Hepatocyte (in vitro differentiated cells): ENCODE measurements around the gene MYO1H. TPM values are rescaled to one million over a fixed set of nuclear protein-coding genes. Genes with fewer than 3 reads are reported as not detected.
"Not testable (repeated sequence)": the region's sequence is repeated elsewhere in the genome, so short reads cannot be mapped to it uniquely, and the experiment has no call there.

Experiments
- DNase-seq: peaks from one replicate; pipeline ENCODE4 v3.0.0-alpha.2; 2016; ENCODE audit warnings: low spot score
- H2AFZ ChIP-seq: fragments of 200-600 bp; sonication (generic); 2 replicates; pipeline ENCODE4 v1.6.0; 2016; ENCODE audit warnings: antibody characterized with exemption, mild to moderate bottlenecking
- H3K27ac ChIP-seq: fragments of 200-600 bp; sonication (generic); 2 replicates; pipeline ENCODE4 v1.5.1; 2016; ENCODE audit warnings: mild to moderate bottlenecking
- H3K27me3 ChIP-seq: fragments of 200-600 bp; sonication (generic); 2 replicates; pipeline ENCODE4 v1.6.1; 2016
- H3K36me3 ChIP-seq: fragments of 200-600 bp; sonication (generic); replicated peaks from 2 replicates; pipeline ENCODE4 v1.5.1; 2016; ENCODE audit warnings: low read depth; ENCODE audit not compliant: insufficient read depth
- H3K4me1 ChIP-seq: fragments of 200-600 bp; sonication (generic); 2 replicates; pipeline ENCODE4 v1.5.1; 2016; ENCODE audit warnings: mild to moderate bottlenecking, moderate library complexity; ENCODE audit not compliant: insufficient read depth
- H3K4me2 ChIP-seq: fragments of 200-600 bp; sonication (generic); 2 replicates; pipeline ENCODE4 v1.6.0; 2016
- H3K4me3 ChIP-seq: fragments of 200-600 bp; sonication (generic); 2 replicates; pipeline ENCODE4 v1.5.1; 2016; ENCODE audit warnings: mild to moderate bottlenecking
- H3K79me2 ChIP-seq: fragments of 200-600 bp; sonication (generic); 2 replicates; pipeline ENCODE4 v1.6.0; 2017; ENCODE audit warnings: mild to moderate bottlenecking
- H3K9me2 ChIP-seq: fragments of 200-600 bp; sonication (generic); replicated peaks from 2 replicates; pipeline ENCODE4 v1.6.0; 2017; ENCODE audit warnings: mild to moderate bottlenecking; ENCODE audit not compliant: insufficient read depth
- H3K9me3 ChIP-seq: fragments of 200-600 bp; sonication (generic); 2 replicates; pipeline ENCODE4 v1.5.1; 2016; ENCODE audit warnings: low read depth, mild to moderate bottlenecking
- H4K20me1 ChIP-seq: fragments of 200-600 bp; sonication (generic); 2 replicates; pipeline ENCODE4 v1.6.0; 2016; ENCODE audit warnings: mild to moderate bottlenecking; ENCODE audit not compliant: insufficient read depth, poor library complexity, severe bottlenecking
- CTCF ChIP-seq: fragments of 200-600 bp; sonication (generic); IDR thresholded peaks from 2 replicates; pipeline ENCODE4 v1.5.1; 2016; ENCODE audit warnings: antibody characterized with exemption, mild to moderate bottlenecking; ENCODE audit not compliant: poor library complexity
- EZH2 ChIP-seq: fragments of 200-600 bp; sonication (generic); IDR thresholded peaks from 2 replicates; pipeline ENCODE4 v1.6.1; 2016; ENCODE audit warnings: antibody characterized with exemption, mild to moderate bottlenecking, borderline replicate concordance
- EZH2phosphoT487 ChIP-seq: fragments of 200-600 bp; sonication (generic); IDR thresholded peaks from one replicate; pipeline ENCODE4 v1.6.1; 2018; ENCODE audit warnings: antibody characterized with exemption, mild to moderate bottlenecking, low read depth, moderate library complexity; ENCODE audit not compliant: unreplicated experiment, severe bottlenecking
- WGBS: methylation state at CpG from one replicate; pipeline ENCODE4 v1.1.6; 2016; ENCODE audit warnings: low lambda C conversion rate; ENCODE audit errors: missing lambda C conversion rate; 5-methylcytosine and 5-hydroxymethylcytosine counted together
- polyA plus RNA-seq: library from polyadenylated mRNA; unstranded; fragments of >200 nt; fragmentation: Nextera tagmentation; extraction: Ambion mirVana; gene quantifications from 2 replicates; pipeline ENCODE4 v1.2.1, GENCODE V29; 2016
- total RNA-seq: library from RNA; depleted of rRNA; stranded (reverse); fragments of >200 nt; gene quantifications from 2 replicates; pipeline ENCODE4 v1.2.3, GENCODE V29; 2014

Gene MYO1H
- total and polyA plus RNA-seq, 2 experiments from 2014 or later: not detected

- Histone ChIP-seq H3K79me2 (no peaks in the 10 kb centered on the region), H3K4me1 (no peaks in the 10 kb centered on the region), H3K4me2 (no peak overlapping the region), H3K36me3 (no peaks in the 10 kb centered on the region), H3K4me3 (no peak overlapping the region), H3K27me3 (no peaks in the 10 kb centered on the region), H3K27ac (no peak overlapping the region), H3K9me2 (no peaks in the 10 kb centered on the region), H3K9me3 (no peaks in the 10 kb centered on the region), H4K20me1 (no peaks in the 10 kb centered on the region), H2AFZ (no peak overlapping the region)
- WGBS: 92% methylated on average over 9 of the region's 9 CpGs
- no peak for DNase-seq
- no peak for TF ChIP-seq CTCF
- TF ChIP-seq EZH2: no peak
- TF ChIP-seq EZH2phosphoT487: no peak
These were observed 75.7 kb downstream of the MYO1H start for GRCh38 chr12:109423392-109423791.

- Histone ChIP-seq H3K9me3 (no peaks in the 10 kb centered on the region), H3K4me1 (no peaks in the 10 kb centered on the region), H3K27ac (no peak overlapping the region), H3K9me2 (no peaks in the 10 kb centered on the region), H3K4me3 (no peak overlapping the region), H3K27me3 (no peaks in the 10 kb centered on the region), H3K4me2 (no peak overlapping the region), H4K20me1 (no peaks in the 10 kb centered on the region), H3K36me3 (no peaks in the 10 kb centered on the region), H3K79me2 (no peaks in the 10 kb centered on the region), H2AFZ (no peak overlapping the region)
- TF ChIP-seq EZH2phosphoT487: no peak
- peak; percentile 93 for TF ChIP-seq CTCF
- TF ChIP-seq EZH2: no peak
- peak; percentile 87 for DNase-seq
- WGBS: 22% methylated on average over 8 of the region's 8 CpGs
These were observed 80.4 kb downstream of the MYO1H start for GRCh38 chr12:109428037-109428629.

- not testable (repeated sequence) for DNase-seq, H3K36me3 ChIP-seq, H3K9me2 ChIP-seq, H2AFZ ChIP-seq, H3K27ac ChIP-seq, H3K9me3 ChIP-seq, H3K79me2 ChIP-seq, H3K4me3 ChIP-seq, H3K4me2 ChIP-seq, H3K4me1 ChIP-seq, H3K27me3 ChIP-seq, H4K20me1 ChIP-seq
- WGBS: 93% methylated on average over 3 of the region's 3 CpGs
These were observed 81.1 kb downstream of the MYO1H start for GRCh38 chr12:109428804-109429203.

- Histone ChIP-seq H4K20me1 (no peaks in the 10 kb centered on the region), H3K36me3 (no peaks in the 10 kb centered on the region), H2AFZ (no peak overlapping the region), H3K27me3 (no peaks in the 10 kb centered on the region), H3K79me2 (no peaks in the 10 kb centered on the region), H3K9me3 (no peaks in the 10 kb centered on the region), H3K4me2 (no peak overlapping the region), H3K27ac (no peak overlapping the region), H3K9me2 (no peaks in the 10 kb centered on the region), H3K4me1 (no peaks in the 10 kb centered on the region), H3K4me3 (no peak overlapping the region)
- 94% methylated on average over 6 of the region's 6 CpGs for WGBS
- TF ChIP-seq EZH2phosphoT487 (no peak), CTCF (no peak), EZH2 (no peak)
- no peak for DNase-seq
These were observed 82.5 kb downstream of the MYO1H start for GRCh38 chr12:109430244-109430643.
